Psoas muscle (tissue), 8 donors: ENCODE measurements around the gene CAMTA1. TPM values are rescaled to one million over a fixed set of nuclear protein-coding genes. Genes with fewer than 3 reads are reported as not detected.

Experiments
- ATAC-seq, 4 donors: fragments of 200-7000 bp; cut with Tn5 transposase; one replicate each; pipeline ENCODE4 v1.9.1; 2020; ENCODE audit warnings: moderate library complexity in 3 of 4, mild to moderate bottlenecking in 2 of 4
- DNase-seq, 2 donors: peaks; one replicate each; pipeline ENCODE4 v3.0.0-alpha.2; 2020
- H3K27ac ChIP-seq: fragments of 200-600 bp; one replicate; pipeline ENCODE4 v1.8.0; 2022
- H3K27me3 ChIP-seq, 3 donors: fragments of 200-600 bp in 1 of 3; one replicate each; pipeline versions ENCODE4 v1.6.1 to v1.8.0; 2013 to 2022; ENCODE audit warnings: low read length in 2 of 3, mild to moderate bottlenecking in 2 of 3, moderate library complexity in 1 of 3; ENCODE audit not compliant: insufficient read depth in 3 of 3
- H3K36me3 ChIP-seq, 2 donors: fragments of 200-600 bp in 1 of 2; one replicate each; pipeline versions ENCODE4 v1.6.1 to v1.8.0; 2013 to 2022; ENCODE audit warnings: low read depth in 1 of 2, mild to moderate bottlenecking in 1 of 2, moderate library complexity in 1 of 2; ENCODE audit not compliant: insufficient read depth in 1 of 2
- H3K4me1 ChIP-seq: fragments of 200-600 bp; one replicate; pipeline ENCODE4 v1.8.0; 2022
- H3K4me3 ChIP-seq: fragments of 200-600 bp; one replicate; pipeline ENCODE4 v1.8.0; 2022; ENCODE audit warnings: mild to moderate bottlenecking
- H3K9me3 ChIP-seq: fragments of 200-600 bp; one replicate; pipeline ENCODE4 v1.8.0; 2022
- WGBS, 3 donors: extraction: QIAGEN DNeasy Blood & Tissue Kit; methylation state at CpG; one replicate each; pipeline versions ENCODE4 v1.1.6 to v1.1.7; 2013; 5-methylcytosine and 5-hydroxymethylcytosine counted together
- intact Hi-C, 2 donors: fragments of 100-400 bp; cut with DNase I; formaldehyde crosslinking; loops; one replicate each; pipeline versions ENCODE4 v1.11.0 to v1.14.2; 2022
- polyA plus RNA-seq, 3 donors: library from polyadenylated mRNA; stranded (reverse); fragments of 200-250 nt; gene quantifications; one replicate each; pipeline ENCODE4 v1.2.3, GENCODE V29; 2013
- total RNA-seq, 4 donors: library from RNA; stranded (reverse); fragmentation: NEBNext Ultra II Directional in 2 of 4; extraction: Animal tissue kit (Norgen Biotek cat#: 25700) in 2 of 4; gene quantifications; one replicate each; pipeline versions ENCODE4 v1.2.1 to v1.2.4, GENCODE V29; 2021 to 2023
- TF ChIP-seq, protein P1 (sequence below): fragments of 200-600 bp; IDR thresholded peaks from one replicate; pipeline ENCODE4 v1.8.0; 2022; ENCODE audit warnings: antibody characterized with exemption
- donor health status: healthy with polysubstance abuse.
- donor health status: DM: no; HTN: no; CAD: no; lungs with moderate emphysema.
- donor health status: Bipolar disorder and iron deficiency.
- donor health status: healthy.
- donor health status: DM: yes; HTN: yes; CAD: no.
- donor health status: DM: no; HTN: no; CAD: no.
- donor health status: DM: no; HTN: no; CAD: no.
- donor health status: DM: yes; HTN: yes; CAD: no.

CAMTA1 gene
- total and polyA plus RNA-seq, 7 donors: 64.6 to 206 (median 76.5) TPM

DNA sequence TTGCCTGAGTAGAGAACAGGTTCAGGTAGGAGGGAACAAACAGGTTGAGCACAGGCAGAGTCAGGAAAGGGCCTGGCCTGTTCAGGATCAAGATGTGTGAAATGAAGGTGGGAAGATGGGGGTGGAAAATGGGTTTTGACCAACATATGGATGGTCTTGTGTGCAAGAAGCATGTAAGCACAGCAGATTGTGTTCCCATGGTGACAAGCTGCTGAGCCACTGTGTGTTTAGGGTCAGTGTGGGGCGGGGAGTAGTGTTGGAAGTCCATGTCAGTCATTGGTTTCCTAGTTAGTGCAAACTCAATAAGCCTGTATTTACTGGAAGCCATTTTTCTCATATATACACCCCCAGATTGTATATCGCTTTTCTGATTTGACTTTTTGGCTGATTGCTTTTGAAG lies 111.9 kb downstream of the CAMTA1 start:
- DNase-seq (no peak), ATAC-seq (no peak)
- H3K9me3 ChIP-seq: no peaks in the 10 kb centered on the region
- whole genome bisulfite sequencing, 3 donors: 94 to 97% (median 96%) methylated on average over 2 of the region's 2 CpGs
- no peaks in the 10 kb centered on the region for H3K27me3 ChIP-seq
- TF ChIP-seq, protein P1, sequence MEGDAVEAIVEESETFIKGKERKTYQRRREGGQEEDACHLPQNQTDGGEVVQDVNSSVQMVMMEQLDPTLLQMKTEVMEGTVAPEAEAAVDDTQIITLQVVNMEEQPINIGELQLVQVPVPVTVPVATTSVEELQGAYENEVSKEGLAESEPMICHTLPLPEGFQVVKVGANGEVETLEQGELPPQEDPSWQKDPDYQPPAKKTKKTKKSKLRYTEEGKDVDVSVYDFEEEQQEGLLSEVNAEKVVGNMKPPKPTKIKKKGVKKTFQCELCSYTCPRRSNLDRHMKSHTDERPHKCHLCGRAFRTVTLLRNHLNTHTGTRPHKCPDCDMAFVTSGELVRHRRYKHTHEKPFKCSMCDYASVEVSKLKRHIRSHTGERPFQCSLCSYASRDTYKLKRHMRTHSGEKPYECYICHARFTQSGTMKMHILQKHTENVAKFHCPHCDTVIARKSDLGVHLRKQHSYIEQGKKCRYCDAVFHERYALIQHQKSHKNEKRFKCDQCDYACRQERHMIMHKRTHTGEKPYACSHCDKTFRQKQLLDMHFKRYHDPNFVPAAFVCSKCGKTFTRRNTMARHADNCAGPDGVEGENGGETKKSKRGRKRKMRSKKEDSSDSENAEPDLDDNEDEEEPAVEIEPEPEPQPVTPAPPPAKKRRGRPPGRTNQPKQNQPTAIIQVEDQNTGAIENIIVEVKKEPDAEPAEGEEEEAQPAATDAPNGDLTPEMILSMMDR: no peak
- intact Hi-C loops: no loop called here
- H3K4me1 ChIP-seq: no peaks in the 10 kb centered on the region
- H3K36me3 ChIP-seq: no peaks in the 10 kb centered on the region
- no peak overlapping the region for H3K27ac ChIP-seq
- no peak overlapping the region for H3K4me3 ChIP-seq

DNA sequence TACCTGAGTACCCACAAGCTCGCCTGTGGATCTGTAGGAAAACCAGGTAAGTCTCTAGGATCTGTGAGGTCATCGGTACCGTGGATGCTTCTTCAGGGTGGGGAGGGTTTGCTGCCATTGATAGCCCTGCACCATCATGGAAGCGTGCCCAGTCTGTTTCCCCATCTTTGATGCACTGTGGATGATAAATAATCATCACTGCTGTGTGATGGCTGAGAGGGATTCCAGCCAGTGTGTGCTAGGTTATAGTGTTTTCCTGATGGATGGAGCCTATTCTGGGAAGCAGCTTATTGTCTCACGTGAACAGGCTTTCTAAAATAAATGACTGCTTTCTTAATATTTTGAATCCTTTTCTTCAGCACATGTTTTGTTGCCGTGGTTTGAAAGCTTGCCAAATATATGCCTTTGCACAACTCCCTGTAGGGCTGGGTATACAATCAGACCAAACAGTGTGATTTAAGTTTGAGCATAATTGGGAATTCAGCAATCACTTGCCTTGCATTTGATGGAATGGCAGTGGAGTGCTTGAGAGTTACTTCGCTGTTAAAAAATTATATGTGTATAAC lies 113.8 kb downstream of the CAMTA1 start:
- Histone ChIP-seq H3K4me3 (no peak overlapping the region), H3K27me3 (no peaks in the 10 kb centered on the region), H3K4me1 (no peaks in the 10 kb centered on the region), H3K9me3 (no peaks in the 10 kb centered on the region), H3K36me3 (no peaks in the 10 kb centered on the region), H3K27ac (no peak overlapping the region)
- no peak for DNase-seq
- no peak for ATAC-seq
- intact Hi-C loops: no loop called here
- WGBS, 3 donors: 77 to 81% (median 81%) methylated on average over 7 of the region's 7 CpGs
- TF ChIP-seq, protein P1: no peak

DNA sequence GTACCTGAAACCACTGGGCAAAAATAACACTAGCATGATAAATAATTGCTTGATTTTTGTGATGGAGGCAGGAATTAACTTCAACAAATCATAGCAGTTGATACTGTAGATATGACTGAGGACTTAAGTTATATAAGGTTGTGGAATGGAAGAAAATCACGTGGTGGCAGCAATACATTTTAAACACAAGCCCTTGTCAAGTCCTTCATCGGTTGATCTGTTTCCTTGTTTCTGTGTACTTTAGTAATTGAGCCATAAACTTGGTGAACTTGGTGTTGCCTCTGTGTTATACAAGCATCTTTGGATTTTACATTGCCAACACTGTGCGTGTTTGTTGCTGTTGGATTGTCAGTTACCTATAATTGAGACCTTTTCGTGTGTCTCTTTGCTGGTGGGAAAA lies 114.4 kb downstream of the CAMTA1 start:
- Histone ChIP-seq H3K9me3 (no peaks in the 10 kb centered on the region), H3K27me3 (no peaks in the 10 kb centered on the region), H3K36me3 (no peaks in the 10 kb centered on the region), H3K27ac (no peak overlapping the region), H3K4me3 (no peak overlapping the region), H3K4me1 (no peaks in the 10 kb centered on the region)
- ATAC-seq (no peak), DNase-seq (no peak)
- TF ChIP-seq, protein P1: no peak
- intact Hi-C loops: no loop called here
- 79 to 85% (median 83%) methylated on average over 4 of the region's 4 CpGs for WGBS, 3 donors

DNA sequence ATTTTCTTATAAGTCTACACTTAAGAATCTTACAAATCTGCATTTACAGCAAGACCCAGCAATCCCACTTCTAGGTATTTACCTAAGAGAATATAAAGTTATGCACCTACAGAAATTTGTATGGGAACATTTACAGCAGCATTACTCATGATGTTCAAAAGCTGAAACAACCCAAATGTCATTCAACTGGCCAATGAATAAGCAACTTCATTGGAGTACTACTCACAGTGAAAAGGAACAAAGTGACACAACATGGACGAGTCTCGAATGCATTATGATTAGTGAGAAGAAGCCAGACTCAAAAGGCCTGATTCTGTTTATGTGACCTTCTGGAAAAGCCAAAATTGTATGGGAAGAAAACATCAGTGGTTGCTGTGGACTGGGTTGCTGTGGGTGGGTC lies 116.9 kb downstream of the CAMTA1 start:
- DNase-seq (no peak), ATAC-seq (no peak)
- 88 to 92% (median 89%) methylated on average over 2 of the region's 2 CpGs for WGBS, 3 donors
- Histone ChIP-seq H3K4me3 (no peak overlapping the region), H3K27me3 (peaks cover 0 to 2% (median 0%) of the 10 kb centered on the region in 3 donors), H3K27ac (no peak overlapping the region), H3K36me3 (no peaks in the 10 kb centered on the region), H3K9me3 (no peaks in the 10 kb centered on the region), H3K4me1 (no peaks in the 10 kb centered on the region)
- intact Hi-C loops: no loop called here
- TF ChIP-seq, protein P1: no peak
